SHP77 treated with DMSO at 0.1 percent for 48 hours (cell line): ENCODE results near the gene CCDC12.
A peak's percentile ranks its signal among the peaks of the same experiment; 100 is the strongest.
"Not testable (repeated sequence)": the region's sequence is repeated elsewhere in the genome, so short reads cannot be mapped to it uniquely, and the experiment has no call there.

ENCODE experiments used
- DNase-seq: peaks from one replicate; lab custom pipeline; 2025; lab: John Stamatoyannopoulos, UW

The CCDC12 gene

DNA sequence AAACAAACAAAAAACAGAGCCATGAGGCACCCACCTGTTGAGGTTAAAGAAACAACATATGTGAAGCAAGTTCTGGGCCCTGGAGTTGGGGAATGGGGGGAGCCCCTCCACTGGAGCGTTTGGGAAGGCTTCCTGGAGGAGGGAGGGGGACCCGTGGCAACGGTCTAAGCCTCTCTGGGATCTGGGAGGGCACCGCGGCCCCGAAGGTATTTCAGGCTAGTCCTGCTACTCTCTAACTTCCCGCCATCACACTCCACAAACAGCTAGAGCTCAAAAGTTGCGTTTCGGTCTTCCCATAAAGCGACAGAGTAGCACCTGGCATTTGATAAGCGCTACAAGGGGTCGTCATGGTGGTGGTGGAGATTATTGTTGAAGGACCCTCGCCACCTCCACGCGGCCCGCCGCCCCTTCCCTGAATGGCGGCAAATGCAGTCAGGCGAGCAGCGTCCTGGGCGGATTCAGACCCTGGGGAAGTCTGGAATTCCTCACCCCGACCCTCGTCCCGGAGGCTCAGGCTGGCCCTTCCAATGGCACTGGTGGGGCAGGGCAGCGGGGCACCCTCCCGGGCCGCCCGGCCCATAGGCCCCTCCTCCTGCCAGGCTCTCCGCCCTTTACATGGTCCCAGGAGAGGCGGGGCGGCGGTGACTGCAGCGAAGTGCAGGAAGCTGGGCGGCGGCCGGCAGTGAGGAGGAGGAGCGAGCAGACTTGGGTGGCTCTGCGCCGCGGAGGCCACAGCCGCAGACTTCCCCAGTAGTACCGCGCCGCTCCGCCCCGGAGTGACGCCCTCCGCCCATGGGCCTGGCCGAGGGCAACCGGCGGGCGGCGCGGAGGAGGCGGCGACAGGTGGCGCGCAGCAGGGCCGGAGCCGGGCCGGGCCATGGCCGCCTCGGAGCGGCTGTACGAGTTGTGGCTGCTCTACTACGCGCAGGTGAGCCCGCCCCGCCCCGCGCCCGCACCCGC lies 2.7 kb upstream of the CCDC12 start, which contains the start of gene NBEAL2:
Gene NBEAL2, plus strand, starts transcription at position 682 of the 960 bp plus-strand sequence. Its CDS starts 196 bp downstream, at position 878.
- peak; percentile 87 for DNase-seq

DNA sequence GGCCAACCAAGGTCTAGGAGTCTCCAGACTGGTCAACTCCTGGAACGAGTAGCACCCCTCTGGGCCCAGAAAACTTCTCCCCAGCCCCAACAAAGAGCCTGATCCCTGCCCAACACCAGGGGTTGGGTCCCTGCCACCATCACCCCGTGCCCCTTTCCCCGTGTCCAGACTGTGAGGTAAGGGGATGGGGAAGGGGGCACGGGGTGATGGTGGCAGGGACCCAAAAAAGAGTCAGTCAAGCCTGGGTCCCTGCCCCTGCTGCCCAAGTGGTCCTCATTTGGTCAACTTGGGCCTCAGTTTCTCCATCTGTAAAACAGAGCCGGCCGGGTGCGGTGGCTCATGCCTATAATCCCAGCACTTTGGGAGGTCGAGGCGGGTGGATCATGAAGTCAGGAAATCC lies 1.8 kb upstream of the CCDC12 start:
- DNase-seq: no peak

DNA sequence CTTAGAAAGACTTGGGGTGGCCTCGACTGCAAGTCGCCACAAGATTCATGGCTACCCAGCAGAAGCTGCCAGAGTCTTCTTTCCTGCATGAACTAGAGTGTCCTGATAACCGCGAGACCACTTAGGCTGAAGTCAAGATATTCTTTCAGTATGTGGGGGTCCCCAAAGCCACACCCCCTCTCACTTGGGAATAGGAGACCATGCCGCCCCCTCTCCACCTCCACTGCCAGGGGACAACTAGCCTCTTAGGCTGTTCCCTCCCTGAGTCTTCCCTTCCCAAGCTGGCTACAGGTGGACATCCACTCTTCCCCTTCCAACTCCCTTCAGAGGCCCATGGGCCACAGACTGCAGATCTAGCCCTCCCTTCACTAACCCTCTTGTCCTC lies 1.3 kb upstream of the CCDC12 start:
- no peak for DNase-seq

DNA sequence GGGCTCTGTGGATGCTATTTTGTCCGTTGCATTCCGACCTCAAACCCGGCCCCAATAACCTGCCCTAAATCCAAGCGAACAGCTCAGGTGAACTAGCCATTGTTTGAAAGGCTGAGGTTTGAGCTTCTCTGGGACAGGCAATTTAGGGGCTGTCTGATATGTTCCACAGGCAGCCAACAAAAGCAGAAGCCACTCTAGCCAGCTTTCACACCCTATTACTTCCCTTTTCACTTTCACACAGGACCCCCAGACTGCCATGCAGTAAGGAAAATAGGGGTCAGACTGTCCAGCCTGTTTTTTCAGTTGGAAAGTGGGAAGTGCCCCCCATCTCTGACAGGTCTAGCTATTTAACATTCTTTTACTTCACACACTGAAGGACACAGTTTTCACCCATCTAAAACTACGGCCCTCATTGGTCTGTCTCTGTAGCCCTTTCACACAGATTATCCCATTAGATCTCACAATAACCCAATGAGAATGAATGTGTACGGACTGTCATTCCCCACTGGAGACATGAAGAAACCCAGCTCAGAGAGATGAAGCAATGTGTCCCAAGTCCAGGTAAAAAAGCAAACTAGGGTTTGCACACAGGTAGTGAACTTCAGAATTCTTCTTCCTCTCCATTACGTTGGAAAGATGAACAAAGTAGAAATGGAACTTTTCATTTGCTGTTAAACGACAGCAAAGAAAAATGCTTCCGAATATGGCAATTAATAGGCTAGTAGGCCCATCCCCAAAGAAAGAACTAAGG lies 1.9 kb downstream of the CCDC12 start:
- DNase-seq: no peak

DNA sequence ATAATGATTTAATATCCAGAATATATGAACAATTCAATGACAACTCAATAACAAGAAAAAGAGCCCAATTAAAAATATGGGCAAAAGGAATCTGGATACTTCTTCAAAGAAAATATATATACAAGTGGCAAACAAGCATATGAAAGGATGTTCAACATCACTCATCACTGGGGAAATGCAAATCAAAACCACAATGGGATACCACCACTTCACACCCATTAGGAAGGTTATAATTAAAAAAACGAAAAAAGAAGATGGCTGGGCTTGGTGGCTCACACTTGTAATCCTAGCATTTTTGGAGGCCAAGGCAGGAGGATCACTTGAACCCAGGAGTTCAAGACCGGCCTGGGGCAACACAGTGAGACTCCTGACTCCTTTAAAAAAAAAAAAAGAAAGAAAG lies 4.1 kb downstream of the CCDC12 start:
- DNase-seq: no peak

DNA sequence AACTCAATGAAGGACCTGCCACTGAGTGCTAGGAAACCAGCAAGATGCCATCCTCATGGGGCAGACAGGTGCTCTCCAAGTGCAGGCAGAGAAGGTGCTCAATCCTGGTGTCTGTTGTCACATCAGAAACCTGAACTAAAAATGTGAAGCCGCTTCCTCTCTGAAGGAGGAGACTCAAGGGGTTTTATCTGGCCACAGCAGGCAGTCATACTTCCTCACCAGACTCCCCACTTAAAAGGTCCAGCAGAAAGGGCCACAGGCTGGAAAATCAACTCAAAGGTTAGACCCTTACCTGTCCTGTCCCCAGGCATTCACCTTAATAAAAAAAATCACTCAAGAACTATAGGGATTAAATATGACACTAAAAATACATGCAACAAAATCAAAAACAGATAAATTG lies 4.8 kb downstream of the CCDC12 start:
- DNase-seq: no peak

DNA sequence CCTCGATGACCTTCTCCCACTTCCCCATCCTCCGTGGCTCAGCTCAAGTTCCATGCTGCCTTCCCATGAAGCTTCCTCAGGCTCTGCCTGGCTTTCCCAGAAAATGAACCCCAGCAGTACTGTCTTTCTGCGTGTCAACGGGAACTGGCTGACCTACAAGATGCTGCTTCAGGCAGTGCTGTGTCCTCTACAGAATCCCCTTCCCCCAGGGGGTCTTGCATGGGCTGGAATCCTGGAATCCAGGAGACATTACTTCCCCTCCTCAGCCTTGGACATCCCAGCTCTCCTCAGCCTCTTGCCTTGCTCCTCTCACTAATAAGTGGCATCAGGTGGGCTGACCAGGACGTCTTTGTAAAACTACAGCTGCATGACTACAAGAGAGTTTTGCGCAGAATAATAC lies 5.4 kb downstream of the CCDC12 start:
- no peak for DNase-seq

DNA sequence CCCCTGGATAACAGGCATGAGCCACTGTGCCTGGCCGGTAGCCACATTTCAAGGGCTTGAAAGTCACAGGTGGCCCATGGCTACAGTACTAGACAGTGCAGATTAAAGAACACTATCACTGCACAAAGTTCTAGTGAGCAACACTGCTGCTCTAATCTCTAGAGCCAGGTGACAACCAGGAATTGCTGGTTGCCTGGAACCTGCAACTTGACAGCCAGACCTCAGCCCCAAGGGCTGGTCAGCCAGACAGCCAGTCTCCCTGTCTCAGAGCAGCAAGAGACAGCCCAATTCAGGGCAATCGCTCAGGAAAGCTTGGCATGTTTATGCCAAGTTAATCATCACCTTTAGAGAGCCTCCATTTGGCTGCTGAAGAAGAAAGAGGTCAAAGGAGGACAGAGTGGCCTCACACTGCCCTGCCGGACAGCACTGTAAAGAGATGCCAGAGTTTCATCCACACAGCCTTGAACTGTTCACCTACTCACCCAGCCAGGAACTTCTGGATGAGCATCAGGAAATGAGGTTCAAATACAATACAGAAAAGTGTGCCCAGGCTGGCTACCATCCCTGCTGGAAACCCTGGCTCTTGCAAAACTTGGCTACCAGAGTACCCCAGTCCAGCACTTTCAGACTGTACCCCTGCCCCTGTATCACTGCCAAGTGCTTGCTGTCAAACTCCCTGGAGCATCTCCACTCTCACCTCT lies 6.0 kb downstream of the CCDC12 start:
- no peak for DNase-seq

DNA sequence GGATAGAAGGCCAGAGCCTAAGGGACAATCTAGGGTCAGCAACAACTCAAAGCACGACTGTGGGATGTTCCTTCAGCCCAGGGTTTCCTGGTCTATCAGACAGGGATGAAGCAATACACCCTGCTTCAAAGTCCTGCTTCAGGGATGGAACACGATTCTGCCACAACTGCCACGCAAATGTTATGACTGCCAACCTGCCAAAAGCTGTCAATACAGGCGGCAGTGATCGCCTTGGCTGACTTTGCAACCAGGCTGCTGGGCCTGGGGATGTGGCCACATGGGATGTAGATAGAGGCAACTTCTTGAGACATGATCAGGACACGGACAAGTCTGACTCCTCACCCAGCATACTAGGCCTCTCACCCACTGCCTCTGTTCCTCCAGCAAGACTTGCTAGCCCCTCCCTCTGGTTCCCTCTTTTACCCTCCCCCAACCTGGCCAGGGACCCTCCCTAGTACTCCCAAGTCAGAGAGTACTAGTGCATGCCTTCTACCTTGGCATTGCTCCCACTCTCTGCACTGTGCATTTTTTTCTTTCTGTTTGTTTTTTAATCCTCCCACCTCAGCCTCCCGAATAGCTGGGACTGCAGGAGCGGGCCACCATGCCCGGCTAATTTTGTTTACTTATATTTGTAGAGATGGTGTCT lies 7.6 kb downstream of the CCDC12 start:
- DNase-seq: no peak

DNA sequence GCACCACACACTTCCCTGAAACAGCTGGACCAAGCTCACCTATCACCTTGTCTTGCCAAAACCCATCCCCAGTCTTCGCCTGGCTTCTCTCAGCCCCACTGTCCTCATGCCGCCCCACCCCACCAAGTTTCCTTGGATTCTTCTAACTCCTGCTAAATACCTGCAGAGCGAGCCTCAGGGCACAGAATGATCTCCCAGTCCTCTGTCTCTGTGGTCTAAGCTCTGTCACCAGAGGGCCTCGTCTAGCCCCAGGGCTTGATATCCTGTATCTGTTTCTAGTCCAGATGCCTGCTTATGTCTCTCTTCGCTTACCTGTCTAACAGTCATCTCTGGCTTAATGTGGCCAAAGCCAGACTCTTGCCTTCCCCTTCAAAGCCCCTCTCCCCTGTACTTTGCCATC lies 9.7 kb downstream of the CCDC12 start:
- DNase-seq: no peak

DNA sequence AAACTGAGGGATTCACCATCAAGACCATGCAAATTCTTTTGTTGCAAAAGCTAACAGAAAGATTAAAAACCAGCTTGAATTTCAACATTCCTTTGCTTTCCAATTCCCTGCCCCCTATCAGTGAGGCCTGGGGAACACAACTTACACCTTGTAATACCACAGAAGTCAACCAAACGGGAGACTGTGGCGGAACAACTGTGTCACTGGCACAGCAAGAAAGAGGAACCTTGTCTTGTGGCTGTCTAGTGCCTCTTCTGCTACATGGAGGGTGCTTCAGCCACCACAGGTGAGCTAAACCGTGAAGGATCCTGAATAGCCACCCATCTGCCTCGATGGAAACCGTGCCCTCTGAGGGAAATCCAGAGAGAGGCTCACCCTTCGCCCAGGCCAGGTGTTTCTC lies 11.4 kb downstream of the CCDC12 start:
- DNase-seq: no peak

DNA sequence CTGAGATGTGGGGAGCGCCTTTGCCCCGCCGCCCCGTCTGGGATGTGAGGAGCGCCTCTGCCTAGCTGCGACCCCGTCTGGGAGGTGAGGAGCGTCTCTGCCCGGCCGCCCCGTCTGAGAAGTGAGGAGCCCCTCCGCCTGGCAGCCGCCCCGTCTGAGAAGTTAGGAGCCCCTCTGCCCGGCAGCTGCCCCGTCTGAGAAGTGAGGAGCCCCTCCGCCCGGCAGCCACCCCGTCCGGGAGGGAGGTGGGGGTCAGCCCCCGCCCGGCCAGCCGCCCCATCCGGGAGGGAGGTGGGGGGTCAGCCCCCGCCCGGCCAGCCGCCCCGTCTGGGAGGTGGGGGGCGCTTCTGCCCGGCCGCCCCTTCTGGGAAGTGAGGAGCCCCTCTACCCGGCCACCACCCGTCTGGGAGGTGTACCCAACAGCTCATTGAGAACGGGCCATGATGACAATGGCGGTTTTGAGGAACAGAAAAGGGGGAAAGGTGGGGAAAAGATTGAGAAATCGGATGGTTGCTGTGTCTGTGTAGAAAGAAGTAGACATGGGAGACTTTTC lies 12.4 kb downstream of the CCDC12 start:
- not testable (repeated sequence) for DNase-seq

DNA sequence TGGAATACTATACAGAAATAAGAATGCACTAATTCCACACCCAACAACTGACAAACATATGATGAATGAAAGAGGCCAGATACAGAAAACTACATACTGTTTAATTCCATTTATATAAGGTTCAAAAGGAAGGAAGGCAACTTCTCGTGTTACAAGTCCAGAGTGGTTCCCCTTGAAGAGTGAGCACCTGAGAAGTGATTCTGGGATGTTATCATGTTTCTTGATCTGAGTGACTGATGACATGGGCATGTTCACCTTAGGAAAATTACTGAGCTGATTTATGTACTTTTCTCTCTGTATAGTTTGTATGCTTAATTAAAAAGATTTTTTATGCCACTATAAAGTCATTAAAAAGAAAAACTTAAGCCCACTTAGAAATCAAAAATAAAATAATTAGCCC lies 13.6 kb downstream of the CCDC12 start:
- DNase-seq: no peak

DNA sequence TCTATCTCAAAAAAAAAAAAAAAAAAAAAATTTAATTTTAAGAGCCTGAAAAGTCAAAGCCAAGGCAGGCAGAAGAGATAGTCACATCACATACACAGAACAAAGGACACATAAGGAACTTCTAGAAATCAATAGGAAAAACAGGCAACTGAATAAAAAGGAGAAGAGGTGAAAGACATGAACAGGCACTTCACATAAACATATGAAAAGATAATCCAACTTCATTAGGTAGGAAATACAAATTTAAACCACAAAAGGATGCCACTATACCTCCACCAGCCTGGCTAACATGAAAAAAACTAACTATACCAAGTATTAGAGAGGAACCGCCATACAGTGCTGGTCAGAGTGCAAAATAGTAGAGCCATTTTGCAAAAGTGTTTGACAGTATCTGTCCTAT lies 14.1 kb downstream of the CCDC12 start:
- no peak for DNase-seq

DNA sequence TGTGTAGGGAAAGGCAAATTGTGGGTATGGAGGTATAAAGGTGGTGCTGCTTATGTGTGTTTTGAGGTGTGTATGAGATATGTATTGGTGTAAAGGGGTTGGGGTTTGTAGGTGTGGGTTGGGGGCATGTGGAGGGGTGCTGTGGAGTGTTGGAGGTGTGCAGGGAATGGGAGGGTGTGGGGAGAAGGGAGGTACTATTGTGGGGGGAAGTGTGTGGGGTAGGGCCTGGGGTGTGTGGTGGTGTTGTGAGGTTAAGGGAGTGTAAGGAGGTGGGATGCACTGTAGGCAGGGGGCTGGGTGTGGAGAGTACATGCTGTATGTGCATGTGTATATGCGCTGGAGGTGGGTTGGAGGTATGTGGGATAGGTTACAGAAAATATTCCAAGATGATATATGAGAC lies 15.7 kb downstream of the CCDC12 start:
- no peak for DNase-seq

DNA sequence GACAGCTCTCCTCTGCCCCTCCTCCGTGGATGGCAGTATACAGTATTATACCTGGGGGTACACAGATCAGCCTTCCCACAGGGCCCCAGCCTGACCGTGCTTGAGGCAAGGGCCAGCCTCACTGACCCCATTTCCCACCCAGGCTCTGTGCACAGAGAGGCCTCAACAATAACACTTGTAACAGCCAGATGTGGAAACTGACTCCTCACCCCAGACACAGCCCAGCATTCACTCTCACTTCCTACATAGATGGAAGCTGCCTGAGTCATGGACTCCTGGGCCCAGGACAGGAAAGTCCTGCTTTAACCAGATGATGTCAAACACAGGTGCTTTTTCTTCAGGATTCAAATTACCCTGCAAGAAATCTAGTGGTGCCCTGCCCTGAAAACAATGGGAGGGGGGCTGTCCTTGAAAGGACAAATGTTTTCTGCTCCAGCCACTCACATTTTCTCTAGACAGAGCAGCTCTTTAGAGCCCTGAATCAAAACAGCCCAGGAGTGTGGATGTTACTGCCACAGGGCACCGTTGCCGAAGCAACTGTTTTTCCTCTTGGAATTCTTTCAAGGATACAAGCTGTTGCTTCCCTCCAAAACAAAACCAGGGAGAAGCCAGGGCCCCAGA lies 16.4 kb downstream of the CCDC12 start:
- DNase-seq: no peak

DNA sequence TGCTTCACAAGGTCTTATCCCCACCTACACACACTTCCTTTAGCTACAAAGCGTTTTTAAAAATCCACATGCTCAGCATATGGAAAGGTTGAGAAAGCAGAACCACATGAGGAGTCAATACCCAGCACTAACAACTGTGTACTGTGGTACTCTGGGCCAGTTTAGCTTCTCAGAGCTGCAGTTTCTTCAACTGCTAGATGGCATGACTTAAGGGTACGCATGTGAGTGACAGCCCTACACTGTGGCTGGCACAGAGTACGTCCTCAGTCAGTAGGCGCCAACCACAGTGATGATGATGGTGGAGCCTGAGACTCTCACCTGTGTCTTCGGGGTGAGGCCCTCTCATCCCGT lies 17.4 kb downstream of the CCDC12 start:
- no peak for DNase-seq

DNA sequence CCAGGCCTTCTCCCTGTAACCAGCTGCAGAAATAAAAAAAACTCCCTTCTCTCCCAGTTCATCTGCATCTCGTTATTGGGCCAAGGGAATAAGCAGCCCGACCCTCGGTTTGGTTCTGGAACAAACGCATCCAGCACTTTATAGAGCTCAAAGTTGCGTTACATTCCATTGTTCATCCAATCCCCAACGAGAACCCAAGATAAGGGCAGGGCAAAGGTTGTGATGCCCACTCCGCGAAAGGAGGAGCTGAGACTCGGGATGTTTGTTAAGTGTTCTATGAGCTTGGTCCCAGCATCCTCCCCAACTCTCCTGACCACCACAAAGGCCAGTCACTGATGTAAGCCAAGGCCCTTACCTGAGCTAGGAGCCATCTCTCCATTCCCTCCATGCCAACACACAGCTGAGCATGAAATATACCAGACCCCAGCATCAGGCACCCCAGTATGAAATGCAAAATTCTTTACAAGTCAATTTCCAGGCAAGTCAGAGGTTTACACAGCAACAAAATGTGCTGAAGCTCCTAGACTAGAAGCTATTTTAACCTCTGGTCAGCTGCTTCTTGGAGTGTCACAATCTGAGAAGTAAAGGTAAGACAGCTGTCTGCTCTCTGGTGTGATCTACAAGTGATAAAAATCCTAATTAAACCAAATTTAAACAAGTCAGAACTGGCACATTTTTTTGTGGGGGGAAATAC lies 17.9 kb downstream of the CCDC12 start:
- no peak for DNase-seq

DNA sequence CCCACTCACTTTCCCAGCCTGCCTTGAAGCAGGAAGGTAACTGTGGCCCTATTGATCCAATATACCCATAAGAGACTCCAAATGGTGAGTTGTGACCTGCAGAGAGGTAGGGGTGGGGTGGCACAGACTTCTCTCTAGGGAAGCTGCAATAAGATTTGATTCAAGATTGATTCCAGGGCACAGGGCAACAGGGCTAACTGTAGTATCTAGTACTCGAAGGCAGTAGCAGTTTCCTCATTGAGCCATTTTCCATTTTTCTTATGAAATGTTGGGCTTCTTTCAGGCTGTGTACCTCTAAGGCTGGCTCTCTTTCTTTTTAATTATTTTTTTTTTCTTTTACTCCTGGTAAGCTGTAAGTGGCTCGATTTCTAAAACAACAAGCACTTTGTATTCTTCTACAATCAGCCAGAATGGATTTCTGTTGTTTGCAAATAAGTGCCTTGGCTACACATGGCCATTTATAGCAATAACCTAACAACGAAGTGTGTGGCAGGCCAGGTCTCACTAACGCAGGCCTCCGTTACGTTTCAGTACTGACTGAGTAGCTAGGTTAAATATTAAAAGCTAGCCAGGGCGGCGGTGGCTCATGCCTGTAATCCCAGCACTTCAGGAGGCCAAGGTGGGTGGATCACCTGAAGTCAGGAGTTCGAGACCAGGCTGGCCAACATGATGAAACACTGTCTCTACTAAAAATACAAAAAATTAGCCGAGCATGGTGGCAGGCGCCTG lies 19.3 kb downstream of the CCDC12 start:
- DNase-seq: no peak

DNA sequence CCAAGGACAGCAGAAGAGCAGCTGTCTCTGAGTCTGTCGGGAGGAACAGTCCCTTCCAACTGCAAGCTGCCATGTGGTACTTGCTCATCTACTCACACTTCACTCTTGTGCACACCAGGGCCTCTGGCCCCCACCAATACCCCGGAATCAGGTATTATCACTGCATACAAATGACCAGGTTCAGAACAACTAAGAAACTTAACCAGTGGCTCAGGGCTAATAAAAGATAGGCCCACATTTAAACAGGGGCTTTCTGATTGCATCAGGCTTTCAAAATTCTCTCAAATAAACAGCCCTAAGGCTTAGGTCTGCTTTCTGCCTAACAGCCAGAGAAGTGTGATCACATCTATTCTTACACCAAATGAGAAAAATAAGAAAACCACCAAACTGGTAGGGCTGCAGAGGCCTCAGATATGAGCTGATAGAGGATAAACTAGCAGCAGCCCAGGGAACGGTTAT lies 20.7 kb downstream of the CCDC12 start:
- no peak for DNase-seq
